ENCODE data around the gene OR52E6. TPM values are rescaled to one million over a fixed set of nuclear protein-coding genes. Genes with fewer than 3 reads are reported as not detected.

Gene OR52E6
- total RNA-seq, 2 donors from 2014 or later = not detected

DNA sequence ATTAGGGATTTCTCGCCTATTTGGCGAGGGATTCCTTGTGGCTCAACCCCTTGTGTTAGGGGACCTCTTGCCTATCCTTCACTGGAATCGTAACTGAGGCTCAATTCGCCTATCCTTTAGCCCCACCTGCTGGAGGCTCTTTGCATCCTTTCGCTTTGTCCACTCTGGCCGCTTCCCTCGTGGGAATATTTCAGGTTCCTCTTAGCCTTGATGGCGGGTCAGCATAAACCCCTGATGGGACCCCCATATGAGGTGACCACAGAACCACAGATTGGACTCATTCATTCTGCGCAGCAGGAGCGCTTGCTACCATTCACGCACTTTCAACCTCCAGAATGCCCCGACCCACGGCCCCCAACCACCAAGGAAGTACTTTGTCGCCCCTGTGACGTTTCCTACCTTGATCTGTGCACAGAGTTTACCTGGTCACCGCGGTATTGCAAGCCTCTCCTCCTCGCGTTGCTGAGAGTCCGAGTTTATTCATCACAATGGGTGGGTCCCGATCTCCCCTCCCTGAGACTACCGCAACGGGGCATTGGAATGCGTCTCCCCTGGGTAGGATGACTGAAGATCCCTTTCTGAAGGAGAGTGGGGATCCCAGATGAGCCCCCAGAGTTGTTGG, 33.1 kb downstream of the OR52E6 start, which contains the start of gene OR52N2:
Gene OR52N2, plus strand, starts transcription at position 425 of the 622 bp plus-strand sequence. CDS start 11,412 bp downstream, outside the sequence.
- TF ChIP-seq POLR2A (IDR thresholded peaks at IDR 0.05) = no peak
- TF ChIP-seq, protein P1, sequence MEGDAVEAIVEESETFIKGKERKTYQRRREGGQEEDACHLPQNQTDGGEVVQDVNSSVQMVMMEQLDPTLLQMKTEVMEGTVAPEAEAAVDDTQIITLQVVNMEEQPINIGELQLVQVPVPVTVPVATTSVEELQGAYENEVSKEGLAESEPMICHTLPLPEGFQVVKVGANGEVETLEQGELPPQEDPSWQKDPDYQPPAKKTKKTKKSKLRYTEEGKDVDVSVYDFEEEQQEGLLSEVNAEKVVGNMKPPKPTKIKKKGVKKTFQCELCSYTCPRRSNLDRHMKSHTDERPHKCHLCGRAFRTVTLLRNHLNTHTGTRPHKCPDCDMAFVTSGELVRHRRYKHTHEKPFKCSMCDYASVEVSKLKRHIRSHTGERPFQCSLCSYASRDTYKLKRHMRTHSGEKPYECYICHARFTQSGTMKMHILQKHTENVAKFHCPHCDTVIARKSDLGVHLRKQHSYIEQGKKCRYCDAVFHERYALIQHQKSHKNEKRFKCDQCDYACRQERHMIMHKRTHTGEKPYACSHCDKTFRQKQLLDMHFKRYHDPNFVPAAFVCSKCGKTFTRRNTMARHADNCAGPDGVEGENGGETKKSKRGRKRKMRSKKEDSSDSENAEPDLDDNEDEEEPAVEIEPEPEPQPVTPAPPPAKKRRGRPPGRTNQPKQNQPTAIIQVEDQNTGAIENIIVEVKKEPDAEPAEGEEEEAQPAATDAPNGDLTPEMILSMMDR (IDR thresholded peaks at IDR 0.05) = peak; percentile 57 to 88 (median 83)
- ATAC-seq = peak; percentile 92
- Histone ChIP-seq H3K4me3 (peak within 1 kb of the TSS in 1 of 2 donors; percentile 11), H3K9me3 (no peaks in the 10 kb centered on the region), H3K4me1 (peaks cover 11% of the 10 kb centered on the region), H3K36me3 (replicated peaks in 1 of 2; ENCODE audit: insufficient read depth in 1 of 2, low read depth in 2 of 2) (no peaks in the 10 kb centered on the region), H3K27ac (no peak within 1 kb of the TSS), H3K27me3 (peaks cover 0 to 3% of the 10 kb centered on the region in 2 donors)
- 5 to 15% methylated on average over 24 of the region's 24 CpGs for WGBS, 2 donors
- intact Hi-C loops (cut with DNase I) = loop anchor here (10.0 kb wide), 2 partner anchors 324 to 684 kb away; partner anchors contain the start of gene OR52D1
- DNase-seq = peak; percentile 73 to 84 (median 78)

DNA sequence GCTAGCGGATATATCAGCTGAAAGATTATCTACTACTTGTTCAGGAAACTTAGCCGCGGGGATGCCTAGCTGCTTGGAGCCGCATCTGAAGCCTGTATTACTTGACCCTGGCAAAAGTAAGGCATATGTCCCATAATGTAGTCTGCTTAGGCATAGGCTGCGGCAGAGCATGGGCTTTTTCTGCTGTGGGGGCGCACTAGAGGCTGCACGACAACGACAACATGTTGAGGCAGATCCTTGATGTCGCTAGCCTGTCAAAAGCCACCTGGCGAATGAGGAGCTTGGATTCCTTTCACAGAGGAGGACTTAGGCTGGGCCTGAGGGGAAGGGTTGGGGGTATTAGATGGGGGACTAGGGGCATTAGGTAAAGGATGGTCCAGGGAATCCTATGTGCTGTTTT, 34.1 kb downstream of the OR52E6 start:
- 62 to 67% methylated on average over 10 of the region's 10 CpGs for WGBS, 2 donors
- ATAC-seq = no peak

DNA sequence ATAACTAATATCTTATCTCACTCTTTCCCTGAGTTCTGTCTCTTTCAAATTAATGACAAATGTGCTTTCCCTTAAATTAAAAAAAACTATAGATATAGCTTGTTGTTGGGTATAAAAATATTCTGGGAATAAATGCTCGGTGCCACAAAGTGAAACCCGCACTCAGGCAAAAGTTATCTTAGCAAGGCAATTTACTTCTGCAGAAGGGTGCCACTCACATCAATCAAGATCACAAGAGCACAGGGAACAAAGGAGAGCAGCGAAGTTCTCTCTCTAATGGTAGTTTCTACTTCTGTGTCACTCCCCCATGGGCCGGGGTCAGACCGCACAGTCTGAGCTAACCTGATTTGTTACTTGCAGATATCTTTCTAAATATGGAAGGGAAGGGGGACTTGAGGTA, 37.7 kb downstream of the OR52E6 start:
- no peaks in the 10 kb centered on the region for H3K27me3 ChIP-seq
- intact Hi-C loops (cut with DNase I) = loop anchor here (10.0 kb wide), 2 partner anchors 319 to 679 kb away; partner anchors contain the start of gene OR52D1
- H3K9me3 ChIP-seq = no peaks in the 10 kb centered on the region
- no peak for DNase-seq
- H3K27ac ChIP-seq = no peak overlapping the region
- no peak for ATAC-seq
- no peaks in the 10 kb centered on the region for H3K36me3 ChIP-seq (replicated peaks in 1 of 2; ENCODE audit: insufficient read depth in 1 of 2, low read depth in 2 of 2)
- peaks cover 7% of the 10 kb centered on the region for H3K4me1 ChIP-seq
- TF ChIP-seq POLR2A (IDR thresholded peaks at IDR 0.05) = no peak
- TF ChIP-seq, protein P1 (IDR thresholded peaks at IDR 0.05) = no peak
- 86 to 89% methylated on average over 5 of the region's 5 CpGs for WGBS, 2 donors
- H3K4me3 ChIP-seq = no peak overlapping the region

More for the DNA sequence above, 34.1 kb downstream of the OR52E6 start:
- Histone ChIP-seq H3K36me3 (replicated peaks in 1 of 2; ENCODE audit: insufficient read depth in 1 of 2, low read depth in 2 of 2) (no peaks in the 10 kb centered on the region), H3K4me1 (peaks cover 11% of the 10 kb centered on the region), H3K27me3 (peaks cover 0 to 3% of the 10 kb centered on the region in 2 donors), H3K4me3 (no peak overlapping the region), H3K9me3 (no peaks in the 10 kb centered on the region), H3K27ac (no peak overlapping the region)
- intact Hi-C loops (cut with DNase I) = loop anchor here (10.0 kb wide), 2 partner anchors 323 to 683 kb away; partner anchors contain the start of gene OR52D1
- TF ChIP-seq, protein P1 (IDR thresholded peaks at IDR 0.05) = no peak
- TF ChIP-seq POLR2A (IDR thresholded peaks at IDR 0.05) = no peak
- no peak for DNase-seq

DNA sequence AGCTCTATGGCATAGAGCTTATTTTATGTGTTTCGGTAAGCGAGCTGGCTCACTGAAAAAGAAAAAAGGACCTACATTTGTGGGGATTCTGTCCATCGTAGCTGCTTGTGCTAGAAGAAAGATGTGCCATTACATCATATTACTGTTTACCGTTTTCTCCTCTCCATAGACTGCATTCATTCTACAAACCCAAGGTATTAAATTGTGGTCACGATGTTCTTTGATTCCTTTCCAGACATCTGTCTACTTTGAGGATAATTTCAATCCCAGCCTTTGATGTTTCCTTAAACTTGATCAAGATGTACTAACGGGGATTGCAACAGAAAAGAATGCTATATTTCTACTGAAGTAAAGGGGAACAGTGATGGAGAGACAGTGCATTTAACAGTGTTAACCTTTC, 45.2 kb downstream of the OR52E6 start:
- ATAC-seq (no peak), DNase-seq (no peak)
- intact Hi-C loops (cut with DNase I) = no loop called here
- Histone ChIP-seq H3K36me3 (replicated peaks in 1 of 2; ENCODE audit: insufficient read depth in 1 of 2, low read depth in 2 of 2) (no peaks in the 10 kb centered on the region), H3K4me1 (no peaks in the 10 kb centered on the region), H3K27ac (no peak overlapping the region), H3K9me3 (no peaks in the 10 kb centered on the region), H3K27me3 (no peaks in the 10 kb centered on the region), H3K4me3 (no peak overlapping the region)
- TF ChIP-seq, protein P1 (IDR thresholded peaks at IDR 0.05) = no peak
- TF ChIP-seq POLR2A (IDR thresholded peaks at IDR 0.05) = no peak
- 70 to 73% methylated on average over 6 of the region's 6 CpGs for WGBS, 2 donors
